GM23248 (cell line): ENCODE results near the gene IPO5. TPM values are rescaled to one million over a fixed set of nuclear protein-coding genes. Genes with fewer than 3 reads are reported as not detected.

Experiments used
- DNase-seq: peaks from one replicate; pipeline ENCODE4 v3.0.0-alpha.2; 2015
- H2AFZ ChIP-seq: fragments of 200-600 bp; sonication (generic); 2 replicates; pipeline ENCODE4 v1.6.1; 2016; ENCODE audit warnings: antibody characterized with exemption
- H3F3A ChIP-seq: fragments of 200-600 bp; sonication (generic); 2 replicates; pipeline ENCODE4 v1.6.1; 2016; ENCODE audit warnings: mild to moderate bottlenecking, antibody characterized with exemption, mixed run types; ENCODE audit not compliant: insufficient read depth
- H3K27ac ChIP-seq: fragments of 200-600 bp; sonication (generic); 2 replicates; pipeline ENCODE4 v1.5.1; 2016; ENCODE audit warnings: mild to moderate bottlenecking
- H3K27me3 ChIP-seq: fragments of 200-600 bp; sonication (generic); replicated peaks from 2 replicates; pipeline ENCODE4 v1.6.1; 2016; ENCODE audit warnings: mild to moderate bottlenecking; ENCODE audit not compliant: insufficient read depth
- H3K36me3 ChIP-seq: fragments of 200-600 bp; sonication (generic); 2 replicates; pipeline ENCODE4 v1.6.1; 2016; ENCODE audit warnings: low read depth, mild to moderate bottlenecking
- H3K4me1 ChIP-seq: fragments of 200-600 bp; sonication (generic); 2 replicates; pipeline ENCODE4 v1.6.1; 2016; ENCODE audit warnings: mild to moderate bottlenecking; ENCODE audit not compliant: insufficient read depth
- H3K4me2 ChIP-seq: fragments of 200-600 bp; sonication (generic); one replicate; pipeline ENCODE4 v1.6.1; 2016; ENCODE audit warnings: mild to moderate bottlenecking; ENCODE audit not compliant: unreplicated experiment
- H3K4me3 ChIP-seq: fragments of 200-600 bp; sonication (generic); 2 replicates; pipeline ENCODE4 v1.5.1; 2016; ENCODE audit warnings: mild to moderate bottlenecking
- H3K79me2 ChIP-seq: fragments of 200-600 bp; sonication (generic); 2 replicates; pipeline ENCODE4 v1.6.1; 2016; ENCODE audit warnings: mild to moderate bottlenecking; ENCODE audit not compliant: insufficient read depth
- H3K9ac ChIP-seq: fragments of 200-600 bp; sonication (generic); 2 replicates; pipeline ENCODE4 v1.6.1; 2016; ENCODE audit warnings: mild to moderate bottlenecking
- H3K9me2 ChIP-seq: fragments of 200-600 bp; sonication (generic); 2 replicates; pipeline ENCODE4 v1.6.1; 2016; ENCODE audit warnings: mixed run types, mild to moderate bottlenecking, moderate library complexity; ENCODE audit not compliant: insufficient read depth
- H3K9me3 ChIP-seq: fragments of 200-600 bp; sonication (generic); one replicate; pipeline ENCODE4 v1.6.1; 2017; ENCODE audit warnings: low read depth
- H4K20me1 ChIP-seq: fragments of 200-600 bp; sonication (generic); 2 replicates; pipeline ENCODE4 v1.6.0; 2016; ENCODE audit not compliant: insufficient read depth
- EZH2 ChIP-seq: fragments of 200-600 bp; sonication (generic); IDR thresholded peaks from 2 replicates; pipeline ENCODE4 v1.6.1; 2018; ENCODE audit warnings: antibody characterized with exemption, mild to moderate bottlenecking; ENCODE audit not compliant: insufficient read depth, poor library complexity, severe bottlenecking
- EZH2phosphoT487 ChIP-seq: fragments of 200-600 bp; sonication (generic); IDR thresholded peaks from 2 replicates; pipeline ENCODE4 v1.6.1; 2018; ENCODE audit warnings: antibody characterized with exemption, moderate library complexity, mild to moderate bottlenecking, low read depth; ENCODE audit not compliant: insufficient read depth
- WGBS, 2 experiments: methylation state at CpG; one replicate each; pipeline ENCODE4 v1.1.6; 2015 to 2017; ENCODE audit warnings: low lambda C conversion rate in 2 of 2, low coverage in 1 of 2; ENCODE audit errors: missing lambda C conversion rate in 2 of 2; 5-methylcytosine and 5-hydroxymethylcytosine counted together
- in situ Hi-C: fragments of 300-500 bp; cut with MboI; formaldehyde crosslinking; loops from 2 replicates; pipeline ENCODE4 v1.15.0; 2020
- polyA plus RNA-seq: library from polyadenylated mRNA; unstranded; fragments of >200 nt; fragmentation: Nextera tagmentation; extraction: Ambion mirVana; gene quantifications from 2 replicates; pipeline ENCODE4 v1.2.1, GENCODE V29; 2016
- total RNA-seq: library from RNA; depleted of rRNA; stranded (reverse); fragments of >200 nt; shearing (Covaris generic); gene quantifications from 2 replicates; pipeline ENCODE4 v1.2.3, GENCODE V29; 2014

The IPO5 gene
- total and polyA plus RNA-seq, 2 experiments from 2014 or later = 97.4 to 229 TPM

- TF ChIP-seq EZH2 = no peak
- no peak for TF ChIP-seq EZH2phosphoT487
- Histone ChIP-seq H3K79me2 (no peaks in the 10 kb centered on the region), H3K27me3 (no peaks in the 10 kb centered on the region), H2AFZ (no peak overlapping the region), H3K9me2 (no peaks in the 10 kb centered on the region), H3F3A (0 out of 2 replicates have a peak, but pooled peaks cover 4% of the 10 kb centered on the region), H3K36me3 (no peaks in the 10 kb centered on the region), H3K9me3 (no peaks in the 10 kb centered on the region), H3K4me1 (no peaks in the 10 kb centered on the region), H4K20me1 (no peaks in the 10 kb centered on the region), H3K9ac (no peak overlapping the region), H3K27ac (no peak overlapping the region), H3K4me2 (no peak overlapping the region), H3K4me3 (no peak overlapping the region)
- DNase-seq = no peak
- 77 to 79% methylated on average over 2 of the region's 2 CpGs for WGBS, 2 experiments
- in situ Hi-C loops = no loop called here
These were observed 18.4 kb upstream of the IPO5 start for GRCh38 chr13:97935071-97935470.

- Histone ChIP-seq H3K27me3 (no peaks in the 10 kb centered on the region), H3K27ac (no peak overlapping the region), H3K9me2 (no peaks in the 10 kb centered on the region), H3F3A (no peaks in the 10 kb centered on the region), H4K20me1 (no peaks in the 10 kb centered on the region), H3K4me1 (no peaks in the 10 kb centered on the region), H3K79me2 (no peaks in the 10 kb centered on the region), H3K9me3 (no peaks in the 10 kb centered on the region), H2AFZ (no peak overlapping the region), H3K4me3 (no peak overlapping the region), H3K36me3 (no peaks in the 10 kb centered on the region), H3K4me2 (no peak overlapping the region), H3K9ac (no peak overlapping the region)
- 73 to 75% methylated on average over 3 of the region's 3 CpGs for WGBS, 2 experiments
- no peak for DNase-seq
- in situ Hi-C loops = no loop called here
- no peak for TF ChIP-seq EZH2
- TF ChIP-seq EZH2phosphoT487 = no peak
These were observed 17.4 kb upstream of the IPO5 start for GRCh38 chr13:97936036-97936435.

DNA sequence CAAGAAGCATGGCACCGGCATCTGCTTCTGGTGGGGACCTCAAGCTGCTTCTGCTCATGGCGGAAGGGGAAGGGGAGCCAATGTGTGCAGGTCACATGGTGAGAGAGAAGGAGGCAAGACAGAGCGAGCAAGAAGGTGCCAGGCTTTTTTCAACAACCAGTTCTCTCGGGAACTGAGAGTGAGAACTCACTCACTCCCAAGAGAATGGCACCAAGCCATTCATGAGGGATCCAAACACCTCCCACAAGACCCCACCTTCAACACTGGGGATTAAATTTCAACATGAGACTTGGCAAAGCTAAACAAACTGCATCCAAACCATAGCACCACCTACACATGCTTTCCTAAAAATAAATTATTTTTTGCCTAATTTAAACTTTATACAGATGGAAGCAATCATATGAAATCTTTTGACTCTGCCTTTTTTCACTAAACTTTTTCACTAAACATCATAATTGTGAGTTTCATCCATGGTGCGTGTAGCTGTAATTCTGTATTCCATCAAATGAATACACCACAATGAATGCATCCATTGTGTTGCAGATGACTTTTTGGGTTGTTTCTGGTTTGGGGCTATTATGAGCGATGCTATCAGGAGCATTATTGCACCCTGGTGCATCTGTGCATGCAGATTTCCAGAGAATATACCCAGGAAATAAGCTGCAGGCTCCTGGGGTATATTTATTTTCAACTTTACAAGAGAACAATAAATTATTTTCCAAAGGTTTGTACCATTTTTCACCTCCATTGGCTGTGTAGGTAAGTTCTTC, 14.6 kb upstream of the IPO5 start:
- in situ Hi-C loops = no loop called here
- Histone ChIP-seq H3K4me3 (no peak overlapping the region), H3K9ac (no peak overlapping the region), H4K20me1 (no peaks in the 10 kb centered on the region), H3K9me2 (no peaks in the 10 kb centered on the region), H3K4me2 (no peak overlapping the region), H2AFZ (no peak overlapping the region), H3K27me3 (no peaks in the 10 kb centered on the region), H3K27ac (no peak overlapping the region), H3F3A (no peaks in the 10 kb centered on the region), H3K4me1 (no peaks in the 10 kb centered on the region; the same call in 1 of the 2 replicates), H3K79me2 (no peaks in the 10 kb centered on the region), H3K36me3 (no peaks in the 10 kb centered on the region), H3K9me3 (no peaks in the 10 kb centered on the region)
- no peak for DNase-seq
- TF ChIP-seq EZH2phosphoT487 = no peak
- TF ChIP-seq EZH2 = no peak
- WGBS, 2 experiments = 35% methylated on average over 6 of the region's 6 CpGs

DNA sequence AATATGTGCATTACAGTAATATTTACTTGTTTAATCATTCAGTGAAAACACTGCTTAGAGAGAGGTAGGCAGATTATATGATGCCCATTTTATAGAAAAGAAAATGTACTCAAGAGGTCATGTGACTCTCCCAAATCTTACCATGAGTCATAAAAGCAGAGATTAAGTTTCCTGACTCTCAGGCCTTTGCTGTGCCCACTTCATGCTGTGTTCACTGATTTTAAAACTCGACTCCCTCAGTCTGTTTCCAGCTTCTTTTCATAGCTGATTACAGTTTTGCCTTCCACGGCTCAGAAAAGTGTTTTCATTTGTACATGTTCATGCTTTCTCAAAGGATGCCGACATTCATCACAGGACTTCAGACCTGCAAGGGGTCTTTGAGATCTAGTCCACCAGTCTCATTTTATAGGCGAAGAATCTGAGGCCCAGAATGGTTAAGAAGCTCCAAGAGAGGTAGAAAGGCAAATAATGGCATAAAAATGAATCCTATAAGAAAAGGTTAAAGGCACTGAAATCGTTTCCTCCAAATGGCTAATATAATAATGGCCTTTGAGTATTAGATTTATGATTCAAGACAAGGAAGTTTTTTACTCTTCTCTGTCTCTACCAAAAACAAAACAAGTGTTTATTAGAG, 9.0 kb upstream of the IPO5 start:
- H3K9me3 ChIP-seq = no peaks in the 10 kb centered on the region
- no peaks in the 10 kb centered on the region for H3K27me3 ChIP-seq
- TF ChIP-seq EZH2 = no peak
- TF ChIP-seq EZH2phosphoT487 = no peak
- no peak overlapping the region for H3K4me3 ChIP-seq
- peak; percentile 56 for DNase-seq
- no peak overlapping the region for H3K9ac ChIP-seq
- H3K79me2 ChIP-seq = no peaks in the 10 kb centered on the region
- H3F3A ChIP-seq = peaks cover 34% of the 10 kb centered on the region
- peak overlapping the region; percentile 27 for H3K4me2 ChIP-seq
- in situ Hi-C loops = no loop called here
- H3K4me1 ChIP-seq = peaks cover 39% of the 10 kb centered on the region
- WGBS, 2 experiments = 68% methylated on average over 5 of the region's 5 CpGs
- no peaks in the 10 kb centered on the region for H3K9me2 ChIP-seq
- H3K27ac ChIP-seq = peak overlapping the region; percentile 60
- no peaks in the 10 kb centered on the region for H4K20me1 ChIP-seq
- H3K36me3 ChIP-seq = no peaks in the 10 kb centered on the region
- peak overlapping the region; percentile 70 for H2AFZ ChIP-seq
